ENCODE measurements around the gene TMEM135.
"Not testable (repeated sequence)": the region's sequence is repeated elsewhere in the genome, so short reads cannot be mapped to it uniquely, and the experiment has no call there.

The TMEM135 gene

GRCh38 chr11:87143641-87144040 is 105.9 kb downstream of the TMEM135 start:
- no peak for ATAC-seq

DNA sequence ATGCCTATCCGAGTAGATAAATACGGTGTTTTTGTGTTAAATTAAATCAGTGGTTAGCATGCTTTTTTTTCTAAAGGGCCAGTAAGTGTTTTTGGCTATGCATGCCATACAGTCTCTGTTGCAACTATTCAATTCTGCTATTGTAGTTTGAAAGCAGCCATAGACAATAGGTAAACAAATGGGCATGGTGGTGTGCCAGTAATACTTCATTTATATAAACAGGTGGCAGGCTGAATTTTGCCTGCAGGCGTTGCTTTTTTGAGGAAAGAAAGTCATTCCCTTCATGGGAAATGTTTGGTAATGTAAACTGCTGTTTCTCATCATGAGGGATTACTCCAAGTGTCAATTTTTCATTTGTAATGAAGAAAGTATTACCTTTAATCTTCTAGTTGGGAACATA is 106.5 kb downstream of the TMEM135 start:
- no peak for ATAC-seq

- no peak for ATAC-seq
Measured at GRCh38 chr11:87148749-87149148, 111.0 kb downstream of the TMEM135 start.

DNA sequence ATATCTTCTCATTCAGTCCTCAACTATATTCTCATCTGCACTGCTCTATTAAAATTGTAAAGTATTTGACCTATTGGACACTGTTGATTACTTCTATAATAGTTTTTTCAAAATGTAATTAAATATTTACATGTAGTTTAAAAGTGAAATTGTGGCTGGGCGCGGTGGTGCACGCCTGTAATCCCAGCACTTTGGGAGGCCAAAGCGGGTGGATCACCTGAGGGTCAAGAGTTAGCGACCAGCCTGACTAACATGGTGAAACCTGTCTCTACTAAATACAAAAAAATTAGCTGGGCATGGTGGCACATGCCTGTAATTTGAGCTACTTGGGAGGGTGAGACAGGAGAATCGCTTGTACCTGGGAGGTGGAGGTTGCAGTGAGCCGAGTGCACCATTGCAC is 112.0 kb downstream of the TMEM135 start:
- not testable (repeated sequence) for ATAC-seq

GRCh38 chr11:87150936-87151335 is 113.2 kb downstream of the TMEM135 start:
- ATAC-seq: no peak

DNA sequence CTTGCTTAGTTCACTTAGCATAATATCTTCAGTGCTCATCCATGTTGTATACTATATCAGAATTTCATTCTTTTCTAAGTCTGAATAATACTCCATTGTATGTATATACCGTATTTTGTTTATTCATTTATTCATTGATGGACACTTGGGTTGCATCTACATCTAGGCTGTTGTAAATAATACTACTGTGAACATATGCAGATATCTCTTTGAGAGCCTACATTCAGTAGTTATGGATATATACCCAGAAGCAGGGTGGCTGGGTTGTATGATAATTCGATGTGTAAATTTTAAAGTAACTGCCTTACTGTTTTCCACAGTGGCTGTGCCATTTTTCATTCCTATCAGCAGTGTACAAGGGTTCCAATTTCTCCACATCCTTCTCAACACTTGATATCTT is 116.5 kb downstream of the TMEM135 start:
- no peak for ATAC-seq

DNA sequence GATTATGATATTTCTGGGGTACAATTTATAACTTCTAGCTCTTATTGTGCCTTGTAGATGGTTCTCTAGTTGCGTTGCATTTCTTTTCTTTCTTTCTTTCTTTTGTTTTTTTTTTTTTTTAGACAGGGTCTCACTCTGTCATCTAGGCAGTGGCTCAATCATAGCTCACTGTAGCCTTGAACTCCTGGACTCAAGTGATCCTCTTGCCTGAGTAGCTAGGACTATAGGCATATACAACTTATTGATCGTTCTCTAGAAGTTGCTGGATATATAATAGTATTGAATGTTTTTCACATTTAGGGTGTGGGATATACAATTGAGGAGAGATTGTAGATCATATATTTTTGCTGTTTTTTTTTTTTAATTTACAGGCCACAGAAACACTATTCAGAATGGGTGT is 119.2 kb downstream of the TMEM135 start:
- no peak for ATAC-seq

DNA sequence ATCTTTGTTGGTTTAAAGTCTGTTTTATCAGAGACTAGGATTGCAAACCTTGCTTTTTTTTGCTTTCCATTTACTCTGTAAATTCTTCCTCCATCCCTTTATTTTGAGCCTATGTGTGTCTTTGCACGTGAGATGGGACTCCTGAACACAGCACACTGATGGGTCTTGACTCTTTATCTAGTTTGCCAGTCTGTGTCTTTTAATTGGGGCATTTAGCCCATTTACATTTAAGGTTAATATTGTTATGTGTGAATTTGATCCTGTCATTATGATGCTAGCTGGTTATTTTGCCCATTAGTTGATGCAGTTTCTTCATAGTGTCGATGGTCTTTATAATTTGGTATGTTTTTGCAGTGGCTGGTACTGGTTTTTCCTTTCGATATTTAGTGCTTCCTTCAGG is 131.3 kb downstream of the TMEM135 start:
- not testable (repeated sequence) for ATAC-seq

GRCh38 chr11:87173185-87174039 is 135.7 kb downstream of the TMEM135 start:
- peak; percentile 43 to 46 for ATAC-seq

DNA sequence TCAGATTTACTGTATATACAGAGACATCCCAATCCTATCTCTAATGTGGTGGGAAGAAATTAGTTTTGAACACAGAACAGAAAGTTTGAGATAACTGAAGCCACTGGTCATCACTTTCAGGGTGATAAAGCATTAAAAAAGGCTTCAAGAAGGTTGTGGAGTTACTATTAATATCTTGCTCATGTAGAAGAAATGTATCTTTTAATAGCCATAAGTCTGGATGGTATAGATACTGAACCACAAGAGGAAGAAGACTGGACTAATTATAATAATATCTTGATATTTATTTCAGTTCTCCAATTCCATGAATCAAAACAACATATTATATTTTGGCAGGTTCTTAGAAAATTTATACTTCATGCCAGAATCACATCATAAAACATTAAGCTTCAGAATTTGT is 137.1 kb downstream of the TMEM135 start:
- no peak for ATAC-seq

- ATAC-seq: no peak
Measured at GRCh38 chr11:87176044-87176443, 138.3 kb downstream of the TMEM135 start.

DNA sequence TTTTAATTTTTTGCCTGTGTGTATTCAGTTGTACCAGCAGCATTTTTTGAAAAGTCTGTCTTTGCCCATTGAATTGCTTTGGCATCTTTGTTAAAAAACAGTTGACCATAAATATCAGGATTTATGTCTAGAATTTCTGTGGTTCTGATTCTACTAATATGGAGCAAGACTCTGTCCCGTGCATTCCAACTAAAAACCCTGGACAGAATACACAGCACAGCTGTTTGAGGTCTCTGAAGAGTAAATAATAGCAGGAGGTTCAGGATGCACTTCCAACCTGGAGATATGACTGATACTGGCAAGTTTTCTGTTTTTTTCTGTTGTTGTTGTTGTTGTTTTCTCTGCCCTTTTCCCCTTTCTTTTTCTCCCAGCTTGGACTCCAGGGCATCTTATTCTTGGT is 141.9 kb downstream of the TMEM135 start:
- no peak for ATAC-seq

GRCh38 chr11:87180742-87181141 is 143.0 kb downstream of the TMEM135 start:
- no peak for ATAC-seq

- ATAC-seq: no peak
Measured at GRCh38 chr11:87181143-87181542, 143.4 kb downstream of the TMEM135 start.

GRCh38 chr11:87185228-87185627 is 147.5 kb downstream of the TMEM135 start:
- no peak for ATAC-seq

DNA sequence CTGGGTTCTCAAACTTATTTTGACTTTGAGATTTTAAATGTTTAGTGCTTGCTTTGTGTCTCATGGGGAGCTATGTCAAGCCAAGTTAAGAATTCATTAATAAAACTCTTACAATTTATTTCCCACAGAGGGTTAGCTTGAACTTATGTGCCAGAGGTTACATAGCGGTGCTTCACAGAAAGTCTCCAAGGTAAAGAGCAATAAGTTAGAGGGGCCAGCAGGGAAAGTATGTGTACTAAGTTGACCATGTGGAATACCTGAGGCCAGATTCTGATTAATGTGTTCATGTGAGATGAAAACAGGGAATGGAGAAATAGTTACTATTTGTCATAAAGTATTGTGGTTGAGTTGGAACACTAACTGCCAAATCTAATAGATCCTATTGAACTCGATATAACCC is 149.3 kb downstream of the TMEM135 start:
- ATAC-seq: no peak

- no peak for ATAC-seq
Measured at GRCh38 chr11:87187930-87188329, 150.2 kb downstream of the TMEM135 start.

DNA sequence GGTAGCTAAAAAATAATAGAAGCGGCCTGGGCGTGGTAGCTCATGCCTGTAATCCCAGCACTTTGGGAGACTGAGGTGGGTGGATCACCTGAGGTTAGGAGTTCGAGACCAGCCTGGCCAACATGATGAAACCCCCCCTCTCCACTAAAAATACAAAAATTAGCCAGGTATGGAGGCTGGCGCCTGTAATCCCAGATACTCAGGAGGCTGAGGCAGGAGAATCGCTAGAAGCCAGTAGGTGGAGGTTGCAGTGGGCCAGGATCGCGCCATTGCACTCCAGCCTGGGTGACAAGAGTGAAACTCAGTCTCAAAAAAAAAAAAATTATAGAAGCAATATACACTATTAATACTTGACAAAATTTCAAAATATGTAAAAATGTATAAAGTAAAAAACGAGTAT is 150.7 kb downstream of the TMEM135 start:
- not testable (repeated sequence) for ATAC-seq

GRCh38 chr11:87188921-87189320 is 151.2 kb downstream of the TMEM135 start:
- ATAC-seq: not testable (repeated sequence)

DNA sequence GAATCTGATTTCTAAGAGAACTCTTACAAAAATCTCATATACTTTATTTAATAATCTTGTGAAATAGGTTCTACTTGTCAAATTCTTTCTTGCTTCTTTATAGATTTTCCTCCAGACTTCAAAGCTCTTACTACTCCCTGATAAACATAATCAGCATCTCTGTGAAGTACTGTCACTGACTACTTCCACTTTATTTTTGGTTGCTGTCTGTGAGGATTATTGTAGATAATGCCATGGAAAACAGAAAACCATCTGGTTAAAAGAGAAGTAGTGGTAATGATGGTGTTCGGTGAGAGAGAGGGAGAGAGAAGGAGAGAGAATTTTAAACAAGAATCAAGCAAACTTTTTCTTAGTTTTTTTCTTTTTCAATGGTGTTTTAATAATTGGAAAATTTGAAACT is 152.3 kb downstream of the TMEM135 start:
- no peak for ATAC-seq

GRCh38 chr11:87193756-87194470 is 156.2 kb downstream of the TMEM135 start:
- ATAC-seq: no peak

GRCh38 chr11:87194985-87195820 is 157.5 kb downstream of the TMEM135 start:
- ATAC-seq: no peak

DNA sequence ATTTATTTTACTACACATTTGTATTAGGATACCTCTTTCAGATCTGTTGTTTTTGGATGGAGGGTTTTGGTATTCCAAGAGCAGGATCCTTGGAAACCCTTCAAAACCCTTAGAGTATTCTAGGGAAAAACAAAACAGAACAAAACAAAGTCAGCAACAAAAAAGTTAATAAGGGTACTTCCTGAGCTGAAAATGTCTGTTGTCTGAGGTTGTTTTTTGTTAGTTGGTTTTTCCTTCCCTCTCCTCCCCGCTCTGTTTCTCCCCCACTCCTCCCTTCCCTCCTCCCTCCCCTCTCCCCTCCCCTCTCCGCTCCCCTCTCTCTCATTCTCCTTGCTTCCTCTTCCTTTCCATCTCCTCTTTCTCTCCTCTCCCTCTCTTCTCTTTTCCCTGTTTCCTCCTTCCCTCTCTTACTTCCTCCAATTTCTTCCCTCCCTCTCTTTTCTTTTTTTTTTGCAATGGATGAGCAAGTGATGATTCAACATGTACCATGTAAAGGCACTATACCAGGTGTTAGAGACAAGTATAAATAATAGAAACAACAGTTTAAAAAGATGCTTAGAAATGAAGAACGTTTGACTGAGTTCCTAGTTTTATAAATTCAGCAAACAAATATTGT is 160.6 kb downstream of the TMEM135 start:
- no peak for ATAC-seq
